DMS 273 treated with DMSO at 0.1 percent for 48 hours (cell line): Measurements from ENCODE around the gene AP2A2.
"Not testable (repeated sequence)": the region's sequence is repeated elsewhere in the genome, so short reads cannot be mapped to it uniquely, and the experiment has no call there.

Experiments used
- DNase-seq: peaks from one replicate; lab custom pipeline; 2025; lab: John Stamatoyannopoulos, UW

The AP2A2 gene

GRCh38 chr11:975376-975775 is 49.7 kb downstream of the AP2A2 start:
- DNase-seq = not testable (repeated sequence)

- DNase-seq = no peak
Measured at GRCh38 chr11:975827-976226, 50.2 kb downstream of the AP2A2 start.

- DNase-seq = no peak
Measured at GRCh38 chr11:976431-977160, 50.9 kb downstream of the AP2A2 start.

- no peak for DNase-seq
Measured at GRCh38 chr11:977830-978720, 52.4 kb downstream of the AP2A2 start.

GRCh38 chr11:978781-979180 is 53.1 kb downstream of the AP2A2 start:
- no peak for DNase-seq

- DNase-seq = no peak
Measured at GRCh38 chr11:980438-981357, 55.0 kb downstream of the AP2A2 start.

- DNase-seq = no peak
Measured at GRCh38 chr11:981764-982163, 56.1 kb downstream of the AP2A2 start.

GRCh38 chr11:984546-984945 is 58.9 kb downstream of the AP2A2 start:
- DNase-seq = no peak

- no peak for DNase-seq
Measured at GRCh38 chr11:985406-985805, 59.7 kb downstream of the AP2A2 start.

GRCh38 chr11:985848-986247 is 60.2 kb downstream of the AP2A2 start:
- no peak for DNase-seq

GRCh38 chr11:986270-986951 is 60.7 kb downstream of the AP2A2 start:
- no peak for DNase-seq

- DNase-seq = no peak
Measured at GRCh38 chr11:986952-987305, 61.3 kb downstream of the AP2A2 start.

- no peak for DNase-seq
Measured at GRCh38 chr11:987671-988070, 62.0 kb downstream of the AP2A2 start.

- no peak for DNase-seq
Measured at GRCh38 chr11:990101-990500, 64.4 kb downstream of the AP2A2 start.

GRCh38 chr11:991034-991433 is 65.4 kb downstream of the AP2A2 start:
- no peak for DNase-seq

- no peak for DNase-seq
Measured at GRCh38 chr11:991711-992307, 66.1 kb downstream of the AP2A2 start.

GRCh38 chr11:992577-992976 is 66.9 kb downstream of the AP2A2 start:
- no peak for DNase-seq

- DNase-seq = no peak
Measured at GRCh38 chr11:993632-994167, 68.0 kb downstream of the AP2A2 start.

GRCh38 chr11:995044-995751 is 69.5 kb downstream of the AP2A2 start:
- no peak for DNase-seq

GRCh38 chr11:995752-996420 is 70.2 kb downstream of the AP2A2 start:
- DNase-seq = no peak
